PFSK-1 (cell line): ENCODE measurements around the gene NCEH1.

Experiments
- POLR2AphosphoS5 ChIP-seq: IDR thresholded peaks from 2 replicates; pipeline ENCODE4 v1.6.1; 2012; ENCODE audit warnings: low read depth, mild to moderate bottlenecking, control low read depth, low read length, moderate library complexity
- SIN3A ChIP-seq: IDR thresholded peaks from 2 replicates; pipeline ENCODE4 v1.6.1; 2012; ENCODE audit warnings: mild to moderate bottlenecking, low read length, moderate library complexity, borderline replicate concordance; ENCODE audit not compliant: insufficient read depth
- TAF1 ChIP-seq: IDR thresholded peaks from 2 replicates; pipeline ENCODE4 v1.6.1; 2012; ENCODE audit warnings: low read length, control low read depth, borderline replicate concordance; ENCODE audit not compliant: insufficient read depth

DNA sequence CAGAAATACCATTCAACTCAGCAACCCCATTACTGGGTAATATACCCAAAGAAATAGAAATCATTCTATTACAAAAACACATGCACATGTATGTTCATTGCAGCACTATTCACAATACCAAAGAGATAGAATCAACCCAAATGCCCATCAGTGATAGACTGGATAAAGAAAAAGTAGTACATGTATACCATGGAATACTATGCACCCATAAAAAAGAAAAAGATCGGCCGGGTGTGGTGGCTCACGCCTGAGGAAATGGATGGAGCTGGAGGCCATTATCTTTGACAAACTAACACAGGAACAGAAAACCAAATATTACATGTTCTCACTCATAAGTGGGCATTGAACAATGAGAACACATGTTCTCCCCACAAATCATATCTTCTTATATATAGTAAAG, 112.0 kb downstream of the NCEH1 start:
- TF ChIP-seq SIN3A (no peak), POLR2AphosphoS5 (no peak), TAF1 (no peak)
